A549 treated with ZK216348 at 1 μM for 4 hours (cell line): ENCODE data around the gene RCL1. TPM values are rescaled to one million over a fixed set of nuclear protein-coding genes. Genes with fewer than 3 reads are reported as not detected.

Experiments
- total RNA-seq: library from RNA; stranded (reverse); fragments of 200-300 nt; extraction: Qiagen RNA extraction; gene quantifications from 5 replicates; pipeline ENCODE4 v1.2.3, GENCODE V29; 2022; ENCODE audit warnings: low read depth

RCL1 gene
- total RNA-seq, result 40.0 to 45.1 TPM (median 42.7 TPM) in 5 replicates

DNA sequence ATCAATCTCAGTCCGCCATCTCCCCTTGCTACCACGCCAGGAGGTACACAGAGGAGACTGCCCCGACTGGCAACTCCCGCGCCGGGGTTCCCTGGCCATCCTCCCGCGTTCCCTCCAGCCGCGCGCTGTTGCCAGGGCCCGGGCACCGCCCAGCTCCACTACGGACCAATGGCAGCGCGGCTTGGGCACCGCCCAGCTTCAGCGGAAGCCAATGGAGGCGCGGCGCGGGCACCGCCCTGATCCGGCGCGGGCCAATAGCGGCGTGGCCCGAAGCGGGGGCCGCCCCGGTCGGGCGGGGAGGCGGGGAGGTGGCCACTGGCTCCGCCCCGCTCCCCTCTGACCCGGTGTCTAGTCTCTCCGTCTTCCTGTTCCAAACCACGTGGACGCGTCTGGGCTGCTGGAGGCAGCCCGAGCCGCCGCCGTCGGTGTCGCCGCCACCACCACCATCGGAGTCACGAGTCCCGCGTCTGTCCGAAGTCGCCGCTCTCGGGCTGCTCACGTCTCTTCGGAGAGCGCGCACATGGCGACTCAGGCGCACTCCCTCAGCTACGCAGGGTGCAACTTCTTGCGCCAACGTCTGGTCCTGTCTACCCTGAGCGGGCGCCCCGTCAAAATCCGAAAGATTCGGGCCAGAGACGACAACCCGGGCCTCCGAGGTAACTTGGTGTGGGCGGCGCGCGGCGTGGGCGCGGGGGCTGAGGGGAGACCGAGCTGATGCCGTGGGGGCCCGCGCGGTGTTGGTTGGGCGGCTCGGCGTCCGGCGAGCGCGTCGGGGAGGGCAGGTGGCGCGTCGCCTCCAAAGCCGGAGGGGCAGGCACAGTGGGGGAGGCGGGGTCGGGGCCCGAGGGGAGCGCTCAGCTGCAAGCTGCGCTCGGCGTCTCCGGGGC, at the start of gene RCL1:
TSS of gene RCL1 (plus strand) at position 373 of the 887 bp plus-strand sequence. CDS start at position 521, 148 bp downstream.

Other genes starting within 250 kb of the RCL1 start
- 7.8 to 13.0 TPM (median 11.9 TPM) in 5 replicates for gene PLPP6, start 130.7 kb upstream of the RCL1 start, total RNA-seq
- gene SPATA6L, start 126.5 kb upstream of the RCL1 start, total RNA-seq, result 1.8 to 2.5 TPM (median 2.0 TPM) in 5 replicates
- gene CDC37L1, start 113.4 kb upstream of the RCL1 start, total RNA-seq, result 8.5 to 16.2 TPM (median 12.5 TPM) in 5 replicates
- 40.1 to 61.0 TPM (median 53.0 TPM) in 5 replicates for gene AK3, start 51.7 kb upstream of the RCL1 start, total RNA-seq
- 1.5 to 3.6 TPM (median 2.8 TPM) in 5 replicates for gene JAK2, start 192.3 kb downstream of the RCL1 start, total RNA-seq